Mesendoderm (in vitro differentiated cells): ENCODE measurements around the gene UBXN4.
"Not testable (repeated sequence)": the region's sequence is repeated elsewhere in the genome, so short reads cannot be mapped to it uniquely, and the experiment has no call there.

Experiments used
- DNase-seq: peaks from one replicate; pipeline ENCODE4 v3.0.0; 2013
- H2AK5ac ChIP-seq: 2 replicates; pipeline ENCODE4 v1.6.1; 2013; ENCODE audit warnings: low read length, inconsistent platforms
- H2BK120ac ChIP-seq: 2 replicates; pipeline ENCODE4 v1.6.1; 2013; ENCODE audit warnings: low read depth, mild to moderate bottlenecking, low read length, moderate library complexity, mixed read lengths
- H2BK15ac ChIP-seq: replicated peaks from 2 replicates; pipeline ENCODE4 v1.6.1; 2013; ENCODE audit warnings: low read depth, mild to moderate bottlenecking, moderate library complexity
- H2BK5ac ChIP-seq: 2 replicates; pipeline ENCODE4 v1.6.1; 2013; ENCODE audit warnings: low read length, inconsistent platforms
- H3K18ac ChIP-seq: 2 replicates; pipeline ENCODE4 v1.6.1; 2013; ENCODE audit warnings: mild to moderate bottlenecking, low read length, mixed read lengths
- H3K23ac ChIP-seq: one replicate; pipeline ENCODE4 v1.6.1; 2013; ENCODE audit warnings: low read length
- H3K27ac ChIP-seq: 2 replicates; pipeline ENCODE4 v1.5.1; 2013; ENCODE audit warnings: low read depth, mild to moderate bottlenecking, inconsistent platforms, low read length, moderate library complexity
- H3K27me3 ChIP-seq: 2 replicates; pipeline ENCODE4 v1.6.1; 2013; ENCODE audit warnings: low read length, control low read depth, mild to moderate bottlenecking, inconsistent platforms; ENCODE audit not compliant: insufficient read depth, poor library complexity
- H3K36me3 ChIP-seq: 2 replicates; pipeline ENCODE4 v1.6.1; 2013; ENCODE audit warnings: low read length, inconsistent platforms; ENCODE audit not compliant: control insufficient read depth, insufficient read depth
- H3K4ac ChIP-seq: one replicate; pipeline ENCODE4 v1.6.1; 2013; ENCODE audit warnings: low read depth, mild to moderate bottlenecking, low read length, moderate library complexity
- H3K4me1 ChIP-seq: 2 replicates; pipeline ENCODE4 v1.6.1; 2013; ENCODE audit warnings: low read depth, low read length, inconsistent platforms; ENCODE audit not compliant: control insufficient read depth
- H3K4me2 ChIP-seq: 2 replicates; pipeline ENCODE4 v1.6.1; 2013; ENCODE audit warnings: low read length
- H3K4me3 ChIP-seq: 2 replicates; pipeline ENCODE4 v1.5.1; 2013; ENCODE audit warnings: mild to moderate bottlenecking, low read length
- H3K56ac ChIP-seq: one replicate; pipeline ENCODE4 v1.6.1; 2013; ENCODE audit warnings: low read length
- H3K79me1 ChIP-seq: 2 replicates; pipeline ENCODE4 v1.6.1; 2013; ENCODE audit warnings: low read length, inconsistent platforms
- H3K79me2 ChIP-seq: 2 replicates; pipeline ENCODE4 v1.6.1; 2013; ENCODE audit warnings: mild to moderate bottlenecking, low read length; ENCODE audit not compliant: control insufficient read depth, insufficient read depth
- H3K9ac ChIP-seq: 2 replicates; pipeline ENCODE4 v1.6.1; 2013; ENCODE audit warnings: low read length, inconsistent platforms
- H4K5ac ChIP-seq: one replicate; pipeline ENCODE4 v1.6.1; 2013; ENCODE audit warnings: low read length
- H4K8ac ChIP-seq: one replicate; pipeline ENCODE4 v1.6.1; 2013; ENCODE audit warnings: low read depth, mild to moderate bottlenecking, control low read depth, low read length, moderate library complexity
- WGBS: extraction: QIAGEN DNeasy Blood & Tissue Kit; methylation state at CpG from one replicate; pipeline ENCODE4 v1.1.7; 2013; ENCODE audit warnings: low lambda C conversion rate, missing lambda C conversion rate; ENCODE audit not compliant: insufficient coverage; ENCODE audit errors: extremely low coverage; 5-methylcytosine and 5-hydroxymethylcytosine counted together

The UBXN4 gene

DNA sequence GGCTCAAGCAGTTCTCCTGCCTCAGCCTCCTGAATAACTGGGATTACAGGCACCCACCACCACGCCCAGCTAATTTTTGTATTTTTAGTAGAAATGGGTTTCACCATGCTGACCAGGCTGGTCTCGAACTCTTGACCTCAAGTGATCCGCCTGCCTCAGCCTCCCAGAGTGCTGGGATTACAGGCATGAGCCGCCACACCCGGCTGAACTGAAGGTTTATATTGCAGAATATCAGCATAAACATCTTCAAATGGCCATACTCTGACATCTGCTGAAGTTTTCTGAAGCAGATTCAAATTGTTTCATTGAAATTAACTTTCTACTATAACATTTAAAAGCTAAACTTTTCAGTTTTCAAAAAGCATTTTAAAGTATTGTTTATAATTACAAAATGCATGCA lies 37.6 kb upstream of the UBXN4 start:
- not testable (repeated sequence) for H2AK5ac ChIP-seq, H2BK120ac ChIP-seq, H3K27ac ChIP-seq, H3K4me2 ChIP-seq, DNase-seq, H4K8ac ChIP-seq, H3K4me3 ChIP-seq, H2BK15ac ChIP-seq, H3K27me3 ChIP-seq, H3K4me1 ChIP-seq, H3K18ac ChIP-seq, H2BK5ac ChIP-seq, H4K5ac ChIP-seq, H3K56ac ChIP-seq, H3K79me1 ChIP-seq, H3K9ac ChIP-seq, H3K36me3 ChIP-seq, H3K4ac ChIP-seq, H3K79me2 ChIP-seq, H3K23ac ChIP-seq
- no CpG with 5 or more reads among the region's 5 CpGs for WGBS

DNA sequence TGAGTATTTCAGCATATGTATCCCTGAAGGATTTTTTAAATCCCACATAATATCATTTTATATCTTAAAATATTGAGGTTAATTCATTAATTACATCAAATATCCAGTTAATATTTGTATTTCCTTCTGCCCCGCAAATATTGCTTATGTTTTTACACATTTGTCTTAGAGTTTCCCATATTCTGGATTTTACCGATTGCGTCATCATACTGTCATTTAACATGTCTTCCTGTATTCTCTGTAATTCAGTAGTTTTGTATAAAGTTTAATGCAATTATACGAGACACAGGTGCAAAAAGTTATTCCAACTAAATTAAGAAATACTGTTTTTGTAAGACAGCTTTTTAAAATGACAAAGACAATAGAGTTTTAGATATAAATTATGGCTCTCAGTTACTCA lies 33.5 kb upstream of the UBXN4 start:
- no peak for DNase-seq
- no peaks in the 10 kb centered on the region for H3K36me3 ChIP-seq
- WGBS: no CpG with 5 or more reads among the region's 4 CpGs
- H3K4me3 ChIP-seq: no peak overlapping the region
- H2BK15ac ChIP-seq: no peak overlapping the region
- no peak overlapping the region for H3K9ac ChIP-seq
- H4K5ac ChIP-seq: no peak overlapping the region
- no peak overlapping the region for H3K56ac ChIP-seq
- no peak overlapping the region for H3K4ac ChIP-seq
- no peak overlapping the region for H3K4me2 ChIP-seq
- no peak overlapping the region for H2BK5ac ChIP-seq
- no peaks in the 10 kb centered on the region for H3K79me1 ChIP-seq
- no peak overlapping the region for H2BK120ac ChIP-seq
- no peaks in the 10 kb centered on the region for H3K27me3 ChIP-seq
- H3K4me1 ChIP-seq: no peaks in the 10 kb centered on the region
- H3K27ac ChIP-seq: no peak overlapping the region
- no peak overlapping the region for H3K23ac ChIP-seq
- no peak overlapping the region for H3K18ac ChIP-seq
- no peaks in the 10 kb centered on the region for H3K79me2 ChIP-seq
- H4K8ac ChIP-seq: no peak overlapping the region
- no peak overlapping the region for H2AK5ac ChIP-seq

DNA sequence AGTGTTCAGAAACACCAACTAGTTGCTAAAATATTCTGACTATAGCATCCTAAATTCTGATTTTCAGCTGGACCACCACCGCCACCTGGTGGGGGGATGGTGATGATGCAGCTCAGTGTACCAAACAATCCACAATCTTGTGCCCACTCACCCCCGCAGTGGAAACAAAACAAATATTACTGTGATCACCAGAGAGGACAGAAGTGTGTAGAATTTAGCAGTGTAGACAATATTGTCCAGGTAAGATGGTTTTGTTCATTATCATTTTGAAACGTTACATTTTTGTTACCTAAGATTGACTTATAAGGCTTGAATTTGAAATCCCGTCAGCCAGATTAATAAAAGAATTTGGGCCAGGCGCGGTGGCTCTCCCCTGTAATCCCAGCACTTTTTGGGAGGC lies 31.7 kb upstream of the UBXN4 start:
- H3K18ac ChIP-seq: no peak overlapping the region
- no peaks in the 10 kb centered on the region for H3K27me3 ChIP-seq
- no peak overlapping the region for H3K23ac ChIP-seq
- H3K4me2 ChIP-seq: no peak overlapping the region
- H3K9ac ChIP-seq: no peak overlapping the region
- no peak overlapping the region for H4K5ac ChIP-seq
- no peak overlapping the region for H2BK120ac ChIP-seq
- H3K79me2 ChIP-seq: no peaks in the 10 kb centered on the region
- H3K27ac ChIP-seq: no peak overlapping the region
- no peak overlapping the region for H4K8ac ChIP-seq
- H2BK5ac ChIP-seq: no peak overlapping the region
- no peak overlapping the region for H2AK5ac ChIP-seq
- no peaks in the 10 kb centered on the region for H3K36me3 ChIP-seq
- DNase-seq: peak; percentile 30
- no peaks in the 10 kb centered on the region for H3K4me1 ChIP-seq
- H3K4ac ChIP-seq: no peak overlapping the region
- no CpG with 5 or more reads among the region's 6 CpGs for WGBS
- no peaks in the 10 kb centered on the region for H3K79me1 ChIP-seq
- H3K4me3 ChIP-seq: no peak overlapping the region
- H3K56ac ChIP-seq: no peak overlapping the region
- no peak overlapping the region for H2BK15ac ChIP-seq

DNA sequence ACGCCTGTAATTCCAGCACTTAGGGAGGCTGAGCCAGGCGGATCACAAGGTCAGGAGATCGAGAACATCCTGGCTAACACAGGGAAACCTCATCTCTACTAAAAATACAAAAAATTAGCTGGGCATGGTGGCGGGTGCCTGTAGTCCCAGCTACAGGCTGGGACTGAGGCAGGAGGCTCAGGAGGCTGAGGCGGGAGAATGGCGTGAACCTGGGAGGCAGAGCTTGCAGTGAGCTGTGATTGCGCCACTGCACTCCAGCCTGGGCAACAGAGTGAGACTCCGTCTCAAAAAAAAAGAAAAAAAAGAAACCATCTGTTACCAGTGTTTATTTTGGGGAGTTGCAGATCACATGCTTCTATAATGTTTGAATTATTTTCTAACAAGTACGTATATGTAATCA lies 26.6 kb upstream of the UBXN4 start:
- not testable (repeated sequence) for H2BK120ac ChIP-seq, H2AK5ac ChIP-seq, H3K27me3 ChIP-seq, H3K27ac ChIP-seq, H3K79me2 ChIP-seq, DNase-seq, H3K23ac ChIP-seq, H3K4me1 ChIP-seq, H4K5ac ChIP-seq, H3K56ac ChIP-seq, H3K18ac ChIP-seq, H3K79me1 ChIP-seq, H3K4me3 ChIP-seq, H3K4ac ChIP-seq, H3K4me2 ChIP-seq, H2BK5ac ChIP-seq, H3K9ac ChIP-seq, H4K8ac ChIP-seq, H3K36me3 ChIP-seq, H2BK15ac ChIP-seq
- no CpG with 5 or more reads among the region's 9 CpGs for WGBS

DNA sequence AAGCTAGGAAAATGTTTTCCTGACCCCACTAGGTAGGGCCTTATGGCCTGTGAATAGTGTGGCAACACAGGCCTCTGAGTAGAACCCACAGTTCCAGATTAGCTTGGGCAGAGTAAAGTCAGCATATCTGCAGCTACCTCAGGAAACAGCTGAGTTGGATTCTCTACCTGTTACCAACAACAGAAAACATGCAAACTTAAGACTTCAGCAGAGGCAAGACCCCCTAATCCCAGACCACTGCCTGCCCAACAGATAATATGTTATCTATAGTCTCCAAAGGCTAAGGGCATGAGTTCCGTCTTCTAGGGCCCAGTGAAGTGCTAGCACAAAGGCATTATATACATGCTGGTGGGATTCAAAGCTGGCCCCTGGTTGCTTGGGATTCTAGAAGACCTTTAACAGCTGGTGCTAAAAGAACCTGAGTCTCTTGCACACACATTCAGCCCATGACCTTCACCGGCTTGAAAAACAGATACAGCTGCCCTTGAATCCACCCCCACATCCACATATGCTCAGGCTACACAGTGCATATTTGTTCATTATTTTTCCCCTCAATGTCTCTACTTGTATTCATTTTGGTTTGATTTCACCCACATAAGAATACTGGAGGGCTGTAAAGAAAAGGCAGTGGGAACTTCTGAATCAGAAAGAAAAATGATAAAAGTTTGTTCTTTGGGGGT lies 13.5 kb upstream of the UBXN4 start:
- H3K79me1 ChIP-seq: no peaks in the 10 kb centered on the region
- no peak for DNase-seq
- WGBS: no CpG with 5 or more reads among the region's 2 CpGs
- H3K27me3 ChIP-seq: no peaks in the 10 kb centered on the region
- H2BK120ac ChIP-seq: no peak overlapping the region
- no peak overlapping the region for H3K18ac ChIP-seq
- H3K56ac ChIP-seq: no peak overlapping the region
- H3K4me3 ChIP-seq: no peak overlapping the region
- no peak overlapping the region for H4K5ac ChIP-seq
- H3K23ac ChIP-seq: no peak overlapping the region
- no peak overlapping the region for H2BK15ac ChIP-seq
- no peak overlapping the region for H3K9ac ChIP-seq
- H2BK5ac ChIP-seq: no peak overlapping the region
- peaks cover 3% of the 10 kb centered on the region for H3K36me3 ChIP-seq
- no peaks in the 10 kb centered on the region for H3K4me1 ChIP-seq
- no peak overlapping the region for H4K8ac ChIP-seq
- H3K79me2 ChIP-seq: no peaks in the 10 kb centered on the region
- H3K4me2 ChIP-seq: no peak overlapping the region
- no peak overlapping the region for H3K4ac ChIP-seq
- no peak overlapping the region for H2AK5ac ChIP-seq
- no peak overlapping the region for H3K27ac ChIP-seq

DNA sequence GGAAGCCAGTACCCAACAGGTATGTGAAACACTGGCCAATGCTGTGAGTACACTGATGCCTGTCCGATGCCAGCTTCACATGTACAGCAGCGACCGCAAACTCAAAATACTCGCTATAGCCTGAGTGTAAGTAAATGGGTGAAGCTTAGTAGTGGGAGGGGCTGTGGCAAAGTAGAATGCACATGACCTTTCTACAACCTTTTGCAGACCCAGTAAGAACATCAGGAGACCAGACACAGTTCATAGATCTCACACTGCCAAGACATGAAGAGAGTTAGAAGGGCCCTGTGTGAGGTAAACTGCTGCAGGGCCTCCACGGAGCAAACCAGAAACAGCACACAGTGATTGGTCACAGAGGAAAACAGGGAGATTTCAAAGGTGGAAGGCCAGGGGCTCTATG lies 9.1 kb upstream of the UBXN4 start:
- Histone ChIP-seq H3K27me3 (no peaks in the 10 kb centered on the region), H3K23ac (no peak overlapping the region), H3K4me2 (no peak overlapping the region), H3K27ac (no peak overlapping the region), H3K36me3 (no peaks in the 10 kb centered on the region), H3K9ac (no peak overlapping the region), H2BK15ac (no peak overlapping the region), H2BK120ac (no peak overlapping the region), H3K4me3 (no peak overlapping the region), H2BK5ac (no peak overlapping the region), H3K18ac (no peak overlapping the region), H3K4ac (no peak overlapping the region), H3K79me1 (no peaks in the 10 kb centered on the region), H2AK5ac (no peak overlapping the region), H4K8ac (no peak overlapping the region), H3K56ac (no peak overlapping the region), H3K4me1 (no peaks in the 10 kb centered on the region), H3K79me2 (no peaks in the 10 kb centered on the region), H4K5ac (no peak overlapping the region)
- WGBS: no CpG with 5 or more reads among the region's 5 CpGs
- DNase-seq: no peak
